ENCODE measurements around the gene TRPV5.
"Not testable (repeated sequence)": the region's sequence is repeated elsewhere in the genome, so short reads cannot be mapped to it uniquely, and the experiment has no call there.

The TRPV5 gene

GRCh38 chr7:142933624-142934023, at the start of gene TRPV5:
TRPV5 (minus strand) TSS chr7:142933746; CDS start chr7:142933459, 287 bp downstream.
- no peak for DNase-seq (ENCODE audit: low spot score)

DNA sequence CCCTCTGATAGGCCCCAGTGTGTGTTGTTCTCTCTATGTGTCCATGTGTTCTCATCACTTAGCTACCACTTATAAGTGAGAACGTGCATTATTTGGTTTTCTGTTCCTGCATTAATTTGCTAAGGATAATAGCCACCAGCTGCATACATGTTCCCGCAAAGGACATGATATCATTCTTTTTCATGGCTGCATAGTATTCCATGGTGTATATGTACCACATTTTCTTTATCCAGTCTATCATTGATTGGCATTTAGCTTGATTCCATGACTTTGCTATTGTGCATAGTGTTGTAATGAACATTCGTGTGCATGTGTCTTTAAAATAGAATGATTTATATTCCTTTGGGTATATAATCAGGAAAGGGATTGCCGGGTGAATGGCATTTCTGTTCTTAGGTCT, 44.9 kb upstream of the TRPV5 start:
- not testable (repeated sequence) for DNase-seq (ENCODE audit: low spot score)

GRCh38 chr7:142974626-142975025, 41.1 kb upstream of the TRPV5 start:
- DNase-seq (ENCODE audit: low spot score) = no peak

- DNase-seq (ENCODE audit: low spot score) = no peak
Measured at GRCh38 chr7:142969183-142969582, 35.6 kb upstream of the TRPV5 start.

- no peak for DNase-seq (ENCODE audit: low spot score)
Measured at GRCh38 chr7:142968229-142968628, 34.7 kb upstream of the TRPV5 start.

DNA sequence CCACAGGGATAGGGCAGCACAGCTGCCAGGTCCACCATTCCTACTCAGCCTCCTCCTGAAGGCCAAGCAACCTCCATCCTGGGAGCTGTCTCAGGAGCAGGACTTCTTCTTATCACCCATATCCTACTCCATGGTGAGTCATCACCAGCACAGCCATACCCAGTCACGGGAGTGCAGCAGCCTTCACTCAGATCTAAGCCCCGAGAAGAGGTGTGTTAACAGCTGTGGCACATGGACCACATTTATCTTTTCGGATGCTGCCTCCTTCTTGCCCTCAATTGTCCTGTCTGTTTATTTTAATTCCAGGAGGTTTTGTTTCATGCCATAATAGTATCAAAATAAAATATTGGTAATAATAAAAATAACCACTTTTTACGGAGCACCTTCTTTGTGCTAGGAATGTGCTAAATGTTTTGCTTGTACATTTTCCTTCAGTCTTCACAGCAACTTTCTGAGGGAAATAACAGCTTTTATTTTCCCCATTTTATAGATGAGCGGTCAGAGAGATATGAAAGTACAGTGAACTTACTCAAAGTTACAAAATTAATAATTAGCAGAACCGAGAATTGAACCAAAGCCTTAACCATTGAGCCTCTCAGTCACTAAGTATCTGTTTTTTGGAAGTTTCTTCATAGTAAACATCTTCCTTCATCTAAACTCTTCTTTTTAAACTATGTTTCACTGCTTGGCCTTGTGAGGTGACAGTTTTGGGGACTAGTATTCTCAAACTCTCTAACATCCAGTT, 31.1 kb upstream of the TRPV5 start:
- DNase-seq (ENCODE audit: low spot score) = no peak

- DNase-seq (ENCODE audit: low spot score) = no peak
Measured at GRCh38 chr7:142963993-142964392, 30.4 kb upstream of the TRPV5 start.

- no peak for DNase-seq (ENCODE audit: low spot score)
Measured at GRCh38 chr7:142962991-142963390, 29.4 kb upstream of the TRPV5 start.

- no peak for DNase-seq (ENCODE audit: low spot score)
Measured at GRCh38 chr7:142961973-142962926, 28.7 kb upstream of the TRPV5 start, which contains the start of gene KEL. KEL (minus strand) TSS chr7:142962363; CDS start chr7:142962206, 157 bp downstream.

DNA sequence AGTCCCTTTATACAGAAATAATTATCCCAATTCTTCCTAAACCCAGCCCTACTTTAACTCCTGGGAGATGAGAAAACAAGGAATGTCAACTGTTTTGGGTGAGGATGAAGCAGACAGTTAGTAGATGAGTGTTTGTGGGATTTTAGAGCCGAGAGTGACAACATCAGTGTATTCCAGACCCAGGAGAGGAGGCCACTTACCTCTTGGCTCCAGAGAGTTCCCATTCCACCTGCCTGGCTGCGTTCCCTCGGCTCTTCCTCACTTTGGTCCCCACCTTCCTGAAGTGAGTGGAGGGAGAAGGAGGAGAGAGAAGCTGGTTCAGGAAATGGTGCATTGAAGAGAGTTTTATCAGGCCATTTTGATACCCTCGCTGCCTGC, 28.0 kb upstream of the TRPV5 start:
- DNase-seq (ENCODE audit: low spot score) = no peak

DNA sequence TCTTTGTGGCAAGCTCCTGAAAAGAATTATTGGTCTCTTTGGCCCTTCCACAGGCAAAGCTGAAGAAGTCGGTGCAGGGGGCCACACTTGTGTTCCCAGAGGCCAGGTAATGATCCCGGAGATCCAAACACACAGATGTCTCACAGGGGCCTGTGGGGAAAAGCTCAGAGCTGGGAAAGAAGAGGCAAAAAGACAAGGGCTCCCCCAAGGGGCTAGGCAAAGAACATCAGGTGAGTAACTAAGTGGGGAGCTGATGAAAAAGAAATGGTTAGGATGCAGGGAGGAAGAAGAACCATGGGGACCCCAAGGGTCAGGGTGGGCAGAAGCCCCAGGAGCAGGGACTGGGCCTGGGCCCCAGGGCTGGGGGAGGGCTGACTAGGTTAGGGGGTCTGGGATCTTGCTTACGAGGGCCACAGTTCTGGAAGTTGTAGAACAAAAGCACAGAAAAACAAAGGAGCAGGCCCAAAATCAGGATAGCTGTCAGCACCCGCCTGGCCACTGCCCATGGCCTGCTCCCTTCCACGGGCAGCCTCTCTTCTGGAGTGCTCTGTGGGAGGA, 27.5 kb upstream of the TRPV5 start:
- no peak for DNase-seq (ENCODE audit: low spot score)

DNA sequence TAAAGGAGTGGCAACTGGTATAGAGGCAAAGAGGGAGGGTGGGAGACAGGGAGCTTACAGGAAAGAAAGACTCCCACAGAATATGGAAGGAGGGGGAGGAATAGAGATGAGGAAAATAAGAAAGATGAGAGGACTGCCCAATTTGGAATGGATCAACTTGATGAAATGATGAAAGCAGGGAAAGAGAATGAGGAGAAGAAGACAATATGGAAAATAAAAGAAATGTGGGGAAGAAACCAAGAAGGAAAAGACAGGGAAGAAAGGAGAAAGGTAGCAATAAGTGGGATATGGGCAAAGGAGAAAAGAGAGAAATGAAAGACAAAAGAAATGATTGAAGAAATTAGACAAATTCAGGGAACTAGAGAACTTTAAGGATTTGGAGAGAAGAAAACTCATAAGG, 25.7 kb upstream of the TRPV5 start:
- DNase-seq (ENCODE audit: low spot score) = no peak

DNA sequence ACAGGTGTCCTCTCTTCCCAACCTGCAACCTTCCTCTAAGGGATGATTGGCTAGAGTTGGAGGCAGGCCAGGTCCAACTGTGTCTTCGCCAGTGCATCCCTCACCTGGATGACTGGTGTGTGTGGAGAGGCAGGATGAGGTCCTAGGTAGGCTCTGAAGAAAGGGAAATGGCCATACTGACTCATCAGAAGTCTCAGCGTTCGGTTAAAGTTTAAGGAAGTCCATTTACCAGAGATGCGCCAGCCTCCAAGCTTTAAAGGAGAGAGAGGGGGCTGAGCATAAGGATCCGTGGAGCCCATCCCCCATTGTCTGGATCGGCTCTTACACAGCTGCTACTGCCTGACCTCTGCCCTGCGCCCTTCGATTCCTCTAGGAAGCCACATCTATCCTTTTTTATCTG, 24.2 kb upstream of the TRPV5 start:
- no peak for DNase-seq (ENCODE audit: low spot score)

DNA sequence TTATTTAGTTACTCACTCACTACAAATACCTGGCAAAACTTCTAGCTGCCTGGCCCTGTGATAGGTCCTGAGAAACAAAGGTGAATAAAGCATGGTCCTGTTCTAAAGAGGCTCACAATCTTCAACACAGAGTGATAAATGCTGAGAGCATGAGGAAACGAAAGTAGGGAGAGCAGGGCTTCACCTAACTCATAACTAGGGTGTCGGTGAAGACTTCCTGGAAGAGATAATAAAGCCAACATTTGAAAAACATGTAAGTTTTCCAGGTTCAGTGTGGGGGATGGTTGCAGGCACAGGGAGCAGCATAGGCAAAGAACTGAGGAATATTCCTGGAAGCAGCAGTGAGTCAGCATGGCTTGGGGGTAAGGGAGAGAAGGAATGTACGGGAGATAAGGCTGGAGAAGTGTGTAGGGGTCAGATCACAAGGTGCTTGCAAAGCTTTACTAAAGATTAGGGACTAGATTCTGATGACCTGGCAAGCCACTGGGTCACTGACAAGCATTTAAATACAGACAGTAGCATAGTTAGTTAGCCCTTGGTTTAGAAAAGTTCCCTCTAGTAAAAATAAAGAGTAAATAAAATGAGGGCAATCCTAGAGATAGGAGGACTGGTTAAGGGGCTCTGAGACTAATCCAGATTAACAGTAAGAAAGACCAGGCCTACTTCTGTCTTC, 23.5 kb upstream of the TRPV5 start:
- no peak for DNase-seq (ENCODE audit: low spot score)

GRCh38 chr7:142954680-142955268, 21.2 kb upstream of the TRPV5 start:
- DNase-seq (ENCODE audit: low spot score) = no peak

GRCh38 chr7:142950235-142950634, 16.7 kb upstream of the TRPV5 start:
- no peak for DNase-seq (ENCODE audit: low spot score)

- no peak for DNase-seq (ENCODE audit: low spot score)
Measured at GRCh38 chr7:142948603-142949002, 15.1 kb upstream of the TRPV5 start.

- DNase-seq (ENCODE audit: low spot score) = no peak
Measured at GRCh38 chr7:142945001-142945400, 11.5 kb upstream of the TRPV5 start.

- no peak for DNase-seq (ENCODE audit: low spot score)
Measured at GRCh38 chr7:142943706-142944268, 10.2 kb upstream of the TRPV5 start.

DNA sequence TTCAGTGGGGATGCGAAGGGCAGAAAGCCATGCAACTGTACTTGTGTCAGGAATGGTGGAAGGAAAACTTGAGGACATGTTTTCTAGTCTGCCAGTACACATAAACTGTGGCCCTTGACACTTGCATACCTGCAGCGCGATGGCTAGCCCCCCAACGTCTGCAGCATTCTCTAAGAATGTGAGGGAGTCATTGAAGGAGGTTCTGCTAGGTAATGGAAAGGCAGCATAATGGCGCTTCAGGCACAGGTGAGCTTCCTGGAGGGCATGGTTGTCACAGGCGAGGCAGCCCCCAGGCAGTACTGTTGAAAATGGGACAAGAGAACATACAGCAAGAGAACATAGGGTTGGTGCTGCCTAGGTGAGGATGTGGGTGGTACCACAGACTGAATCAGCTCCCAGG, 9.2 kb upstream of the TRPV5 start:
- DNase-seq (ENCODE audit: low spot score) = no peak

- DNase-seq (ENCODE audit: low spot score) = no peak
Measured at GRCh38 chr7:142941541-142941940, 8.0 kb upstream of the TRPV5 start.
